K562 (cell line): Measurements from ENCODE around the gene RAB6B. TPM values are rescaled to one million over a fixed set of nuclear protein-coding genes. Genes with fewer than 3 reads are reported as not detected.

Experiments used
- ATAC-seq: fragments of 200-7000 bp; cut with Tn5 transposase; 3 replicates; pipeline ENCODE4 v1.9.1; 2020; ENCODE audit warnings: moderate library complexity
- BruUV-seq: library from RNA; stranded (reverse); fragments of 400-500 nt; replicated peaks from 2 replicates; lab custom pipeline; 2021; lab: Mats Ljungman, UMichigan
- CTCF ChIA-PET: fragments of 300-600 bp; formaldehyde crosslinking; extraction: SDS; loops from one replicate; lab custom pipeline; 2021; ENCODE audit warnings: low intra/inter-chr PET ratio; lab: Yijun Ruan, JAX
- POLR2A ChIA-PET: fragments of 300-600, 350-650 bp; sonication (Branson Sonifier 250); formaldehyde crosslinking; extraction: SDS; loops from one replicate; lab custom pipeline; 2021; ENCODE audit warnings: antibody characterized with exemption, inconsistent platforms; lab: Yijun Ruan, JAX
- DNase-seq, 4 experiments: peaks; one replicate each; pipeline versions ENCODE4 v3.0.0 to v3.0.0-alpha.2; 2011 to 2018; ENCODE audit warnings: low spot score in 3 of 4, mixed read lengths in 3 of 4; ENCODE audit errors: extremely low read depth in 1 of 4
- FAIRE-seq: peaks from 2 replicates; lab custom pipeline; 2011; peaks lifted over from hg19 to GRCh38; lab: Jason Lieb, UNC
- H2AFZ ChIP-seq: 2 replicates; pipeline ENCODE4 v1.6.0; 2011; ENCODE audit warnings: low read depth, low read length, control low read depth, inconsistent platforms
- H3K27ac ChIP-seq: fragments of 200-600 bp; 3 replicates; pipeline ENCODE4 v1.8.0; 2011; ENCODE audit warnings: low read depth, mild to moderate bottlenecking, control low read depth, inconsistent platforms, low read length, moderate library complexity, mixed read lengths; ENCODE audit errors: extremely low read depth
- H3K27me3 ChIP-seq, 2 experiments: fragments of 300-600 bp in 1 of 2; 2 replicates in 1 of 2; 3 replicates in 1 of 2; pipeline versions ENCODE4 v1.6.0 to v1.8.0; 2011; ENCODE audit warnings: inconsistent platforms in 2 of 2, low read length in 2 of 2, mild to moderate bottlenecking in 1 of 2, mixed read lengths in 1 of 2, moderate library complexity in 1 of 2; ENCODE audit not compliant: control insufficient read depth in 2 of 2, insufficient read depth in 2 of 2
- H3K36me3 ChIP-seq: fragments of 300-600 bp; 3 replicates; pipeline ENCODE4 v1.8.0; 2011; ENCODE audit warnings: mild to moderate bottlenecking, low read length, inconsistent platforms; ENCODE audit not compliant: control insufficient read depth, insufficient read depth
- H3K4me1 ChIP-seq, 2 experiments: fragments of 200-600 bp in 1 of 2; replicated peaks in 1 of 2; 2 replicates in 1 of 2; 3 replicates in 1 of 2; pipeline versions ENCODE4 v1.5.1 to v1.8.0; 2011; ENCODE audit warnings: inconsistent platforms in 2 of 2, low read length in 2 of 2, mild to moderate bottlenecking in 1 of 2, mixed read lengths in 1 of 2, moderate library complexity in 1 of 2; ENCODE audit not compliant: control insufficient read depth in 2 of 2, insufficient read depth in 2 of 2
- H3K4me2 ChIP-seq: 2 replicates; pipeline ENCODE4 v1.6.1; 2011; ENCODE audit warnings: low read length, control low read depth, inconsistent platforms, mixed read lengths; ENCODE audit not compliant: insufficient read depth
- H3K4me3 ChIP-seq: fragments of 200-600 bp; sonication (generic), shearing (Covaris generic); 2 replicates; pipeline ENCODE4 v1.5.1; 2016; ENCODE audit warnings: control low read depth, inconsistent platforms
- H3K79me2 ChIP-seq: fragments of 200-600 bp; 3 replicates; pipeline ENCODE4 v1.8.0; 2011; ENCODE audit warnings: low read length, inconsistent platforms; ENCODE audit not compliant: control insufficient read depth, insufficient read depth
- H3K9ac ChIP-seq, 2 experiments: 2 replicates each; pipeline versions ENCODE4 v1.6.0 to v1.6.1; 2011; ENCODE audit warnings: low read depth in 2 of 2, low read length in 2 of 2, control low read depth in 1 of 2, inconsistent platforms in 1 of 2, mild to moderate bottlenecking in 1 of 2, mixed read lengths in 1 of 2; ENCODE audit not compliant: insufficient read depth in 1 of 2
- H3K9me1 ChIP-seq: one replicate; pipeline ENCODE4 v1.6.0; 2011; ENCODE audit warnings: inconsistent platforms, mild to moderate bottlenecking, low read length, moderate library complexity; ENCODE audit not compliant: control insufficient read depth, insufficient read depth
- H3K9me3 ChIP-seq: replicated peaks from 2 replicates; pipeline ENCODE4 v1.5.1; 2011; ENCODE audit warnings: low read depth, low read length, inconsistent platforms; ENCODE audit not compliant: control insufficient read depth, insufficient read depth
- H4K20me1 ChIP-seq: replicated peaks from 2 replicates; pipeline ENCODE4 v1.6.1; 2011; ENCODE audit warnings: low read length, inconsistent platforms, mixed read lengths; ENCODE audit not compliant: control insufficient read depth, insufficient read depth
- HDAC8 ChIP-seq: fragments of 450-650 bp; IDR thresholded peaks from 2 replicates; pipeline ENCODE4 v1.6.1; 2016; ENCODE audit warnings: mild to moderate bottlenecking, missing genetic modification characterization, moderate library complexity, missing compliant biosample characterization
- MTF1 ChIP-seq: fragments of 250-450 bp; sonication (Bioruptor Pico); IDR thresholded peaks from 2 replicates; pipeline ENCODE4 v1.9.0; 2021; ENCODE audit warnings: moderate library complexity, mild to moderate bottlenecking, inconsistent platforms, borderline replicate concordance
- POLR3G ChIP-seq: IDR thresholded peaks from 2 replicates; pipeline ENCODE4 v1.6.1; 2011; ENCODE audit not compliant: insufficient read length, insufficient replicate concordance; ENCODE audit errors: extremely low read depth
- SIN3A ChIP-seq, 2 experiments: fragments of 150-350 bp in 1 of 2; IDR thresholded peaks; 2 replicates each; pipeline ENCODE4 v1.6.1; 2011 to 2016; ENCODE audit warnings: borderline replicate concordance in 2 of 2, low read depth in 2 of 2, low read length in 2 of 2, mild to moderate bottlenecking in 2 of 2, moderate library complexity in 2 of 2; ENCODE audit not compliant: control insufficient read depth in 1 of 2
- THRAP3 ChIP-seq: fragments of 450-650 bp; IDR thresholded peaks from 2 replicates; pipeline ENCODE4 v1.6.1; 2016; ENCODE audit warnings: mild to moderate bottlenecking, inconsistent platforms, borderline replicate concordance
- ZNF586 ChIP-seq: fragments of 450-650 bp; formaldehyde crosslinking; conservative IDR thresholded peaks from 2 replicates; pipeline ENCODE4 v1.4.0; 2020; ENCODE audit warnings: mild to moderate bottlenecking, moderate library complexity
- WGBS: fragments of 100-300 bp; shearing (Covaris generic); methylation state at CpG from one replicate; pipeline ENCODE4 v1.1.6; 2016; ENCODE audit warnings: low coverage, mixed read lengths; ENCODE audit not compliant: insufficient coverage; ENCODE audit errors: missing lambda C conversion rate; 5-methylcytosine and 5-hydroxymethylcytosine counted together
- in situ Hi-C: fragments of 300-500 bp; cut with MboI; formaldehyde crosslinking; loops from 4 replicates; pipeline ENCODE4 v1.15.0; 2018; ENCODE audit warnings: inconsistent platforms, mixed read lengths
- intact Hi-C: fragments of 100-400 bp; cut with micrococcal nuclease; formaldehyde crosslinking; loops from 2 replicates; pipeline ENCODE4 v1.14.2; 2022
- polyA plus RNA-seq, 8 experiments: library from polyadenylated mRNA; depleted of rRNA in 4 of 8; stranded (reverse) in 5 of 8; unstranded in 3 of 8; fragments of >200 nt; fragmentation: Nextera tagmentation in 2 of 8; fragmentation: Illumina TruSeq in 1 of 8; extraction: Ambion mirVana in 2 of 8; extraction: Trizol in 1 of 8; gene quantifications; 2 replicates each; pipeline versions ENCODE4 v1.2.1 to v1.2.3, GENCODE V29; 2011 to 2014; ENCODE audit warnings: inconsistent platforms in 1 of 8, missing spikeins in 1 of 8
- total RNA-seq, 7 experiments: library from RNA; depleted of rRNA in 6 of 7; stranded (reverse); fragments of >200 nt in 6 of 7; fragmentation: Illumina TruSeq in 2 of 7; extraction: Trizol in 2 of 7; gene quantifications; 2 replicates each; pipeline versions ENCODE4 v1.2.1 to v1.2.3, GENCODE V29; 2011 to 2021; ENCODE audit warnings: low replicate concordance in 1 of 7
- TF ChIP-seq, protein P1 (sequence below): sonication (generic); formaldehyde crosslinking; IDR thresholded peaks from 2 replicates; pipeline ENCODE4 v1.9.0; 2022; ENCODE audit warnings: mild to moderate bottlenecking, missing genetic modification reagents
- TF ChIP-seq, protein P2 (sequence below): fragments of 450-650 bp; formaldehyde crosslinking; IDR thresholded peaks from 2 replicates; pipeline ENCODE4 v1.4.0; 2020; ENCODE audit warnings: mild to moderate bottlenecking, moderate library complexity
- TF ChIP-seq, protein P3 (sequence below), 2 experiments: fragments of 450-650 bp; IDR thresholded peaks; 2 replicates each; pipeline ENCODE4 v1.6.1; 2016; ENCODE audit warnings: mild to moderate bottlenecking in 2 of 2, borderline replicate concordance in 1 of 2, low read depth in 1 of 2, moderate library complexity in 1 of 2

Gene RAB6B
- total and polyA plus RNA-seq, 9 of the 15 experiments (the other 6 are each of a cell fraction or from before 2014, with no cell fraction given): 0.60 to 18.1 (median 1.5) TPM

DNA sequence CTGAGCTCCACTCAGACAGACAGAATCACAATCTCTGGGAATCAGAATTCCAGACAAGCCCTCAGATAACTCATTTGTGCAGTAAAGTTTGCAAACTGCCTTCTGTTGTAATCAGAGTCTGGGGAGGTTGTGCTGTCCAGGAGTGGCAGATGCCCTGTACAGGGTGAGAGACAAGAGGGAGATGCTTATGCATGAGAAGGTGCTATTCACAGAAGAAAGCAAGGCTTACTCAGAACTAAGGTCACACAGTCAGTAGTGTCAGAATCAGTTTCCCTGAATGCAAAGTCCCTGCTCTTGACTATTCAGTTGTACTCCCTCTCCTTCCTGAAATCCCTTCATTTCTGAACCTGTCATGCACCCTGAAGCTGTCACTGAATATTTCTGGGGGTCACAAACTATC is 46.3 kb downstream of the RAB6B start (continued):
- TF ChIP-seq SIN3A (IDR thresholded peaks at IDR 0.05; ENCODE audit: borderline replicate concordance in 2 of 2, control insufficient read depth in 1 of 2, low read depth in 2 of 2, low read length in 2 of 2) (no peak), ZNF586 (CRISPR knock-in tag) (no peak), HDAC8 (tag) (no peak)
- TF ChIP-seq, protein P1, sequence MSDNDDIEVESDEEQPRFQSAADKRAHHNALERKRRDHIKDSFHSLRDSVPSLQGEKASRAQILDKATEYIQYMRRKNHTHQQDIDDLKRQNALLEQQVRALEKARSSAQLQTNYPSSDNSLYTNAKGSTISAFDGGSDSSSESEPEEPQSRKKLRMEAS (CRISPR knock-in tag): no peak

DNA sequence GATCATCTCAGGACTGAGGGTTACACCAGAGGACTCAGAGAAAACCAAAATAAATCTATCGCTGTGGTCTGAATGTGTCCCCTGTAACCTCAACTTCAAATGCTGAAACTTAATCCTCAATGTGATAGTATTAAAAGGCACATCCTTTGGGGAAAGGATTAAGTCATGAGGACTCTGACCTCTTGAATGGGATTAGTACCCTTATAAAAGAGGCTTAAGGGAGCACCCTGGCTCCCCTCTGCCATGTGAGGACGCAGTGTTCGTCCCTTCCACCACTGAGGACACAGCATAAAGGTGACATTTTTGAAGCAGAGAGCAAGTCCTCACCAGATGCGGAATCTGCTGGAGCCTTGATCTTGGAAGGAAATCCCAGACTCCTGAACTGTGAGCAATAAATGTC is 50.6 kb downstream of the RAB6B start:
- no peak for FAIRE-seq
- ATAC-seq: no peak
- no peak for DNase-seq
- ChIA-PET CTCF (no interaction called here), POLR2A (no interaction called here)
- no TSS peak for BruUV-seq
- H3K27ac ChIP-seq: no peak overlapping the region
- no peaks in the 10 kb centered on the region for H3K27me3 ChIP-seq
- no peaks in the 10 kb centered on the region; the same call in 2 of the 3 replicates for H3K79me2 ChIP-seq
- WGBS: 73% methylated on average over 4 of the region's 4 CpGs
- in situ Hi-C loops (no loop called here), intact Hi-C loops (no loop called here)
- no peaks in the 10 kb centered on the region for H3K36me3 ChIP-seq
- no peaks in the 10 kb centered on the region for H3K9me1 ChIP-seq
- H4K20me1 ChIP-seq: no peaks in the 10 kb centered on the region
- H2AFZ ChIP-seq: no peak overlapping the region
- no peak overlapping the region for H3K4me3 ChIP-seq
- no peak overlapping the region for H3K9ac ChIP-seq
- peaks cover 9 to 12% of the 10 kb centered on the region in 2 experiments; a peak in 4 of 5 replicates for H3K4me1 ChIP-seq
- H3K9me3 ChIP-seq: no peaks in the 10 kb centered on the region
- no peak overlapping the region for H3K4me2 ChIP-seq
- TF ChIP-seq POLR3G: no peak
- TF ChIP-seq, protein P2, sequence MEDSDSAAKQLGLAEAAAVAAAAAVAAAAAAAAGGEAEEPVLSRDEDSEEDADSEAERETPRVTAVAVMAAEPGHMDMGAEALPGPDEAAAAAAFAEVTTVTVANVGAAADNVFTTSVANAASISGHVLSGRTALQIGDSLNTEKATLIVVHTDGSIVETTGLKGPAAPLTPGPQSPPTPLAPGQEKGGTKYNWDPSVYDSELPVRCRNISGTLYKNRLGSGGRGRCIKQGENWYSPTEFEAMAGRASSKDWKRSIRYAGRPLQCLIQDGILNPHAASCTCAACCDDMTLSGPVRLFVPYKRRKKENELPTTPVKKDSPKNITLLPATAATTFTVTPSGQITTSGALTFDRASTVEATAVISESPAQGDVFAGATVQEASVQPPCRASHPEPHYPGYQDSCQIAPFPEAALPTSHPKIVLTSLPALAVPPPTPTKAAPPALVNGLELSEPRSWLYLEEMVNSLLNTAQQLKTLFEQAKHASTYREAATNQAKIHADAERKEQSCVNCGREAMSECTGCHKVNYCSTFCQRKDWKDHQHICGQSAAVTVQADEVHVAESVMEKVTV (CRISPR knock-in tag): no peak
- TF ChIP-seq, protein P3, sequence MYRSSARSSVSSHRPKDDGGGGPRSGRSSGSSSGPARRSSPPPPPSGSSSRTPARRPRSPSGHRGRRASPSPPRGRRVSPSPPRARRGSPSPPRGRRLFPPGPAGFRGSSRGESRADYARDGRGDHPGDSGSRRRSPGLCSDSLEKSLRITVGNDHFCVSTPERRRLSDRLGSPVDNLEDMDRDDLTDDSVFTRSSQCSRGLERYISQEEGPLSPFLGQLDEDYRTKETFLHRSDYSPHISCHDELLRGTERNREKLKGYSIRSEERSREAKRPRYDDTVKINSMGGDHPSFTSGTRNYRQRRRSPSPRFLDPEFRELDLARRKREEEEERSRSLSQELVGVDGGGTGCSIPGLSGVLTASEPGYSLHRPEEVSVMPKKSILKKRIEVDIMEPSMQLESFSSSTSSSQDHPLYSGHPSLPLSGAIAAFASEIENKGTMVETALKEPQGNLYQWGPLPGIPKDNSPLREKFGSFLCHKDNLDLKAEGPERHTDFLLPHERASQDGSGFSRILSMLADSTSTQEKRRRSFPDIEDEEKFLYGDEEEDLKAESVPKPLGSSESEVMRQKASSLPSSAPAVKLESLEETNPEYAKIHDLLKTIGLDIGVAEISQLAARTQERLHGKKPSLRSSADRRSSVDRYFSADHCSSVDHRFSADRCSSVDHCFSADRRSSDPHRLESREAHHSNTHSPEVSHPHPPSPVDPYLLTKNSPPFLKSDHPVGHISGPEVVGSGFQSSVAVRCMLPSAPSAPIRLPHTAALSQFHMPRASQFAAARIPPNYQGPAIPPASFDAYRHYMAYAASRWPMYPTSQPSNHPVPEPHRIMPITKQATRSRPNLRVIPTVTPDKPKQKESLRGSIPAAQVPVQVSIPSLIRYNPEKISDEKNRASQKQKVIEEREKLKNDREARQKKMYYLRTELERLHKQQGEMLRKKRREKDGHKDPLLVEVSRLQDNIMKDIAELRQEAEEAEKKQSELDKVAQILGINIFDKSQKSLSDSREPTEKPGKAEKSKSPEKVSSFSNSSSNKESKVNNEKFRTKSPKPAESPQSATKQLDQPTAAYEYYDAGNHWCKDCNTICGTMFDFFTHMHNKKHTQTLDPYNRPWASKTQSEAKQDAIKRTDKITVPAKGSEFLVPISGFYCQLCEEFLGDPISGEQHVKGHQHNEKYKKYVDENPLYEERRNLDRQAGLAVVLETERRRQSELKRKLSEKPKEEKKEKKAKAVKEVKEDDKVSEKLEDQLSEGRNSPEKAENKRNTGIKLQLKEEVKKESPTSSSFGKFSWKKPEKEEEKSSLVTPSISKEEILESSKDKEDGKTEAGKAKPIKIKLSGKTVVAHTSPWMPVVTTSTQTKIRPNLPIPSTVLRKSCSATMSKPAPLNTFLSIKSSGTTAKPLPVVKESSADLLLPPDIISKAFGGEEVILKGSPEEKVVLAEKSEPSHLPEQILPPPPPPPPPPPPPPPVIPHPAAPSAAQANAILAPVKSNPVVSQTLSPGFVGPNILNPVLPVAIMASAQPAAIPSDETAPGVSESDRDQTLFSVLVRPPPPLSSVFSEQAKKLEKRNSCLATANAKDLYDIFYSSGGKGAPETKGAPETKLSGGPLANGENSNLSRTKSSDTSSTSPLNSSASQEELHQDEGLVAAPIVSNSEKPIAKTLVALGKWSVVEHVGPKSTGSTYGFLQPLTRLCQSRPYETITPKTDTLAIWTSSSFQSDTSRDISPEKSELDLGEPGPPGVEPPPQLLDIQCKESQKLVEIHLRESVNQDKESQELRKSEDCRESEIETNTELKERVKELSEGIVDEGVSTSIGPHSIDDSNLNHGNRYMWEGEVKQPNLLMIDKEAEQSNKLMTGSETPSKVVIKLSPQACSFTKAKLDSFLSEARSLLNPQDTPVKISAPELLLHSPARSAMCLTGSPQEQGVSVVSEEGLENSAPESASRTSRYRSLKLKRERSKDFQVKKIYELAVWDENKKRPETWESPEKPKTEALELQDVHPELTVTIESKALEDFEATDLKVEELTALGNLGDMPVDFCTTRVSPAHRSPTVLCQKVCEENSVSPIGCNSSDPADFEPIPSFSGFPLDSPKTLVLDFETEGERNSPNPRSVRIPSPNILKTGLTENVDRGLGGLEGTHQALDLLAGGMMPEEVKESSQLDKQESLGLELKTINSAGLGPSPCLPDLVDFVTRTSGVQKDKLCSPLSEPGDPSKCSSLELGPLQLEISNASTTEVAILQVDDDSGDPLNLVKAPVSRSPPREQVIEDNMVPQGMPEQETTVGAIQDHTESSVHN (IDR thresholded peaks at IDR 0.05; ENCODE audit: borderline replicate concordance in 1 of 2, low read depth in 1 of 2): no peak
- TF ChIP-seq MTF1 (CRISPR knock-in tag): no peak
- TF ChIP-seq THRAP3: no peak
